Suppressor macrophage (primary cell): Measurements from ENCODE around the gene PRR20B.
"Not testable (repeated sequence)": the region's sequence is repeated elsewhere in the genome, so short reads cannot be mapped to it uniquely, and the experiment has no call there.

Experiments
- DNase-seq, 4 experiments: peaks; one replicate each; pipeline ENCODE4 v3.0.0-alpha.2; 2020 to 2022
- total RNA-seq, 17 experiments: gene quantifications; one replicate each; lab custom pipeline; 2026; ENCODE audit warnings: mixed read lengths in 6 of 17, inconsistent platforms in 3 of 17; lab: John Stamatoyannopoulos, UW

Gene PRR20B
- 0 reads per million in 17 experiments for total RNA-seq

- DNase-seq: not testable (repeated sequence)
Measured at GRCh38 chr13:57147188-57147587, at the start of gene PRR20B. TSS of gene PRR20B (plus strand) at chr13:57147488. CDS start at chr13:57147875, 387 bp downstream.

GRCh38 chr13:57114945-57115344 lies 32.3 kb upstream of the PRR20B start:
- no peak for DNase-seq

GRCh38 chr13:57123681-57124080 lies 23.6 kb upstream of the PRR20B start:
- no peak for DNase-seq

GRCh38 chr13:57128909-57129308 lies 18.4 kb upstream of the PRR20B start:
- DNase-seq: no peak

- no peak for DNase-seq
Measured at GRCh38 chr13:57136093-57136492, 11.2 kb upstream of the PRR20B start.

GRCh38 chr13:57137585-57137984 lies 9.7 kb upstream of the PRR20B start:
- no peak for DNase-seq

GRCh38 chr13:57138988-57139387 lies 8.3 kb upstream of the PRR20B start:
- no peak for DNase-seq

- not testable (repeated sequence) for DNase-seq
Measured at GRCh38 chr13:57139781-57140180, 7.5 kb upstream of the PRR20B start.

- DNase-seq: not testable (repeated sequence)
Measured at GRCh38 chr13:57140235-57140968, 6.9 kb upstream of the PRR20B start, which contains the start of gene PRR20A. TSS of gene PRR20A (plus strand) at chr13:57140918. CDS start at chr13:57141305, 387 bp downstream.

GRCh38 chr13:57148106-57148505 lies 818 bp downstream of the PRR20B start:
- DNase-seq: not testable (repeated sequence)

- not testable (repeated sequence) for DNase-seq
Measured at GRCh38 chr13:57153761-57154160, 6.5 kb downstream of the PRR20B start, which contains the start of gene PRR20C. TSS of gene PRR20C (plus strand) at chr13:57154061. CDS start at chr13:57154448, 387 bp downstream.

GRCh38 chr13:57160332-57160731 lies 13.0 kb downstream of the PRR20B start, which contains the start of gene PRR20D:
TSS of gene PRR20D (plus strand) at chr13:57160632. CDS start at chr13:57161019, 387 bp downstream.
- DNase-seq: not testable (repeated sequence)

GRCh38 chr13:57166897-57167296 lies 19.6 kb downstream of the PRR20B start, which contains the start of gene PRR20E:
TSS of gene PRR20E (plus strand) at chr13:57167197. CDS start at chr13:57167584, 387 bp downstream.
- not testable (repeated sequence) for DNase-seq

- no peak for DNase-seq
Measured at GRCh38 chr13:57191667-57192066, 44.4 kb downstream of the PRR20B start.
